Prostate gland (tissue), 2 donors: ENCODE results near the gene TMEM114.

Experiments
- POLR2A ChIP-seq: fragments of 450-650 bp; IDR thresholded peaks from one replicate; pipeline ENCODE4 v1.6.1; 2016; ENCODE audit warnings: antibody characterized with exemption, mild to moderate bottlenecking
- POLR2AphosphoS5 ChIP-seq: sonication (generic); formaldehyde crosslinking; IDR thresholded peaks from one replicate; pipeline ENCODE4 v1.6.1; 2017; ENCODE audit warnings: antibody characterized with exemption
- TF ChIP-seq, protein P1 (sequence below), 4 experiments: fragments of 200-600 bp in 2 of 4; fragments of 450-650 bp in 2 of 4; sonication (generic) in 2 of 4; IDR thresholded peaks; 1 replicate in 3 of 4; 2 replicates in 1 of 4; pipeline ENCODE4 v1.5.1; 2016 to 2019; ENCODE audit warnings: antibody characterized with exemption in 4 of 4, mild to moderate bottlenecking in 2 of 4, moderate library complexity in 2 of 4

DNA sequence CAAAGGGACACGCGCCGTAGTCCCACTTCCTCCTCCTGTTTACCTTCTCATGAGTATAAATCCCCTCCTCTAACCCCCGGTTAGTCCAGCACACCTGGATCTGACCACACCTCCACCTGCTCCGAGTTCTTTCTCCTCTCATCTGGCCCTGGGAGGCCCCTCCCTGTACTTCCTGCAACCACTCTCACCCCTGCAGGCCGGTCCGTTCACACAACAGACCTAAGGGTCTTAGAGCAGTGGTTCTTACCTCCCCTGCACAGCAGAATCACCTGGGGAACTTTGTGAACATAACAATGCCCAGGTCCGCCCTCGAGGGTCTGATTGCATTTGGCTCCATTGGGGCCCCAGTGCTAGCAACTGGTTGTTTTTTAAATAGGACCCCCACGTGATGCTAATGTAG lies 24.8 kb downstream of the TMEM114 start:
- TF ChIP-seq, protein P1, sequence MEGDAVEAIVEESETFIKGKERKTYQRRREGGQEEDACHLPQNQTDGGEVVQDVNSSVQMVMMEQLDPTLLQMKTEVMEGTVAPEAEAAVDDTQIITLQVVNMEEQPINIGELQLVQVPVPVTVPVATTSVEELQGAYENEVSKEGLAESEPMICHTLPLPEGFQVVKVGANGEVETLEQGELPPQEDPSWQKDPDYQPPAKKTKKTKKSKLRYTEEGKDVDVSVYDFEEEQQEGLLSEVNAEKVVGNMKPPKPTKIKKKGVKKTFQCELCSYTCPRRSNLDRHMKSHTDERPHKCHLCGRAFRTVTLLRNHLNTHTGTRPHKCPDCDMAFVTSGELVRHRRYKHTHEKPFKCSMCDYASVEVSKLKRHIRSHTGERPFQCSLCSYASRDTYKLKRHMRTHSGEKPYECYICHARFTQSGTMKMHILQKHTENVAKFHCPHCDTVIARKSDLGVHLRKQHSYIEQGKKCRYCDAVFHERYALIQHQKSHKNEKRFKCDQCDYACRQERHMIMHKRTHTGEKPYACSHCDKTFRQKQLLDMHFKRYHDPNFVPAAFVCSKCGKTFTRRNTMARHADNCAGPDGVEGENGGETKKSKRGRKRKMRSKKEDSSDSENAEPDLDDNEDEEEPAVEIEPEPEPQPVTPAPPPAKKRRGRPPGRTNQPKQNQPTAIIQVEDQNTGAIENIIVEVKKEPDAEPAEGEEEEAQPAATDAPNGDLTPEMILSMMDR (IDR thresholded peaks at IDR 0.05): no peak
- TF ChIP-seq POLR2A: no peak
- no peak for TF ChIP-seq POLR2AphosphoS5
